ENCODE measurements around the gene HEMK1.

- TF ChIP-seq CEBPB (IDR thresholded peaks at IDR 0.05; ENCODE audit: low read depth, low read length) (no peak), POLR2A (IDR thresholded peaks at IDR 0.05; ENCODE audit: control extremely low read depth in 1 of 2, low read depth in 2 of 2, low read length in 2 of 2) (no peak), HDAC6 (IDR thresholded peaks at IDR 0.05; ENCODE audit: low read depth, low read length) (no peak), EZH2 (IDR thresholded peaks at IDR 0.05; ENCODE audit: low read depth, low read length, severe bottlenecking) (no peak), CTCF (IDR thresholded peaks at IDR 0.05; ENCODE audit: control extremely low read depth in 1 of 3, insufficient read depth in 1 of 3, low read depth in 1 of 3, low read length in 3 of 3) (no peak), MAX (IDR thresholded peaks at IDR 0.05) (no peak), ATF2 (IDR thresholded peaks at IDR 0.05; ENCODE audit: low read length) (no peak), E2F6 (IDR thresholded peaks at IDR 0.05) (no peak), USF2 (IDR thresholded peaks at IDR 0.05; ENCODE audit: low read length) (no peak)
Observed at GRCh38 chr3:50620420-50620819, 51.1 kb downstream of the HEMK1 start.
